ENCODE data around the gene PSORS1C1.

DNA sequence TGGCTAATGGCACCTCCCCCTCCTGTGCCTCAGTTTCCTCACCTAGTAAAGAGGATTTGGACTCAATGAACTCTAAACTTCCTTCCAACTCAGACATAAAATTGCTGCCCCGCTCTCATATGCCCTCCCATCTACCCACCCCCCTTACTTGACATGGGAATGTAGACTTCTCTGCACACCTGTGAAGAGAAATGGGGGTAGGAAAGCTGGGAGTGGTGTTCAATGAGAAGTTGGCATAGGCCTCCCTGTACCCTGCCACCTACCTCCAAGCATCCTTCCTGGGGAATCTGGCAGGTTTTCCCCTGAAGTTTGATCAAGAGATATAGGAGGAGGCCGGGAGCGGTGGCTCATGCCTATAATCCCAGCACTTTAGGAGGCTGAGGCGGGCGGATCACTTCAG, 59.8 kb downstream of the PSORS1C1 start:
- TF ChIP-seq CTCF (IDR thresholded peaks at IDR 0.05) = no peak
- no peak for TF ChIP-seq EZH2phosphoT487 (IDR thresholded peaks at IDR 0.05)

Data from neural progenitor cell (in vitro differentiated cells).